HG03575 (cell line): ENCODE measurements around the gene IKZF3.

Experiments used
- ATAC-seq: cut with Tn5 transposase; IDR thresholded peaks from one replicate; pipeline ENCODE4 v1.9.1; 2021; ENCODE audit not compliant: unreplicated experiment, insufficient number of reproducible peaks, low FRiP score; ENCODE audit errors: extremely low read depth

Gene IKZF3

GRCh38 chr17:39822051-39822451 is 42.1 kb downstream of the IKZF3 start:
- ATAC-seq = no peak

DNA sequence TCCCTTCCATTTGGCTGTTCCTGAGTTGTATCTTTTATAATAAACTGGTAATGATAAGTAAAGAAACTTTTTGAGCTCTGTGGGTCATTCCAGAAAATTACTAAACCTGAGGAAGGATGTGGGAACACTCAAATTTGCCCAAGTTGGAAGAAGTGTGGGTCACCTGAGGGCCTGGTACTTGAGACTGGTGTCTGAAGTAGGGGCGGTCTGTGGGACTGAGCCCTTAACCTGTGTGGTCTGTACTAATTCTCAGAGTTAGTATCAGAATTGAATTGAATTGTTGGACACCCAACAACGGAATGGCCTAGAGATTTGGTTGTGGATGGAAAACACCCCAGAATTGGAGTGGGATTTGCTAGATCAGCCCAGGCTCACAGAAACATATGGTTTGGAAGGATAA is 43.1 kb downstream of the IKZF3 start:
- ATAC-seq = no peak

GRCh38 chr17:39820541-39820940 is 43.6 kb downstream of the IKZF3 start:
- ATAC-seq = no peak

DNA sequence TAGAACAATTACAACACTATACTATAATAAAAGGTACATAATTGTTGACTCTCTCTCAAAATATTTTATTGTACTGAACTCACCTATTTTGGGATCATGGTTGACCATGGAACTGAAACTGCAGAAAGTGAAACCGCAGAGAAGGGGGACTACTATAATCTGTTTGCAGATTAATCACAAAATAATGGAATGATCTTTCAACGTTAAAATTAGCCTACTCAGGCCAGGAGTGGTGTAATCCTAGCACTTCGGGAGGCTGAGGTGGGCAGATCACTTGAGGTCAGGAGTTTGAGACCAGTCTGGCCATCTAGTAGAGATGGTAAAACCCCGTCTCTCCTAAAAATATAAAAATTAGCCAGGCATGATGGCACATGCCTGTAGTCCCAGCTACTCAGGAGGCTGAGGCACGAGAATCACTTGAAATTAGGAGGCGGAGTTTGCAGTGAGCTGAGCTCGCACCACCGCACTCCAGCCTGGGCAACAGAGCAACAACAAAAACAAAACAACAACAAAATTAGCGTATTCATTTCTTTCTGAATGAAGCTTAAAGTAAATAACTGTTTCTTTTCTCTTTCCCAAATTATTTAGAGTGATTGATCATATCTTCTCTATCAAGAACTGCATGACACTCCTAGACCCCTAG is 45.6 kb downstream of the IKZF3 start:
- no peak for ATAC-seq

GRCh38 chr17:39816272-39816671 is 47.8 kb downstream of the IKZF3 start:
- no peak for ATAC-seq

DNA sequence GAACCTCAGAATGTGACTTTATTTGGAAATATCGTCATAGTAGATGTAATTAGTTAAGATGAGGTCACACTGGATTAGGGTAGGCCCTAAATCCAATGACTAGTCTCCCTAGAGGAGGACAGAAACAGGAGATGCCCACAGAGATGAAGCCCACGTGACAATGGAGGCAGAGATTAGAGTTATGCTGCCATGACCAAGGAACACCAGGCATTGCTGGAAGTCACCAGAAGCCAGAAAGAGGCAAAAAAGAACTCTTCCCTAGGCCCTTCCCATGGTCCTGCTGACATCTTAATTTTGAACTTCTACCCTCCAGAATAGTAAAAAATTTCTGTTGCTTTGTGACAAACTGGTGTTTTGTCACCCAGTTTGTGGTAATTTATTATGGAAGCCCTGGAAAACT is 49.6 kb downstream of the IKZF3 start:
- no peak for ATAC-seq

DNA sequence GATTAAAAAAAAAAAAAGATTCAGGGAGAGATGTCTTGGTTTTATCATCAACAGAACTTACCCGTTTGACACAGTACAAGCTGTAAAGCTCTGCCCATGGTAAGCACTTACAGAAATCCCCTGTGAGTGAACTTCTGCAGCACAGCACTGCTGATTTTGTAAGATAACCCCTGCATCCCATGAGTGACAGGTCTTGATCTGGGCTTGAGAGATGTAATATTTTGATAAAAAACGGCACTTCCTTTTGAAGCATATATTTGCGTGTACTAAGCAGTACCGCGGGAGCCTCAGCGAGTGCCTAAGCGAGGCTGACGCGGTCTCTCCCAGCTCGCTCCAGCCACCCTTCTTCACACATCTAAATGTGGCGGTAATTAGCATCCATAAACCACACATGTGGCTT is 50.5 kb downstream of the IKZF3 start:
- no peak for ATAC-seq

DNA sequence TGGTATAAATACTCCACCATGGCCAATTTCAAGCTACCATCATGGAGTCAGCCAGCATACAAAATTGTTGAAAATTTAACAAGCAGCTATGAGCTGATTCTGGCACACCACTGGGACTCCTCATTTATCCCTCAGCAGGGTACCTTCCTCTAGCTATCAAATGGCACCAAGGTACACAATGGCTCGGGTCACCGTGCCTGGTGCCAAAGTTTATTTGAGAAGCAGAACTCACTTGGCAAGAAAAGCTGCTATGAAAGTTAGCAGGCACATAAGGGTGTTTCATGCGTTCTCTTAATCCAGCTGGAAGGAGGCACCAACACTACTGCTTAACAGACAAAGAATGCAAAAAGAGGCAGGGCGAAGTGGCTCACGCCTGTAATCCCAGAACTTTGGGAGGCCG is 51.6 kb downstream of the IKZF3 start:
- no peak for ATAC-seq

- ATAC-seq = no peak
Observed at GRCh38 chr17:39810939-39811728, 53.0 kb downstream of the IKZF3 start.

GRCh38 chr17:39809221-39809620 is 54.9 kb downstream of the IKZF3 start:
- ATAC-seq = no peak

DNA sequence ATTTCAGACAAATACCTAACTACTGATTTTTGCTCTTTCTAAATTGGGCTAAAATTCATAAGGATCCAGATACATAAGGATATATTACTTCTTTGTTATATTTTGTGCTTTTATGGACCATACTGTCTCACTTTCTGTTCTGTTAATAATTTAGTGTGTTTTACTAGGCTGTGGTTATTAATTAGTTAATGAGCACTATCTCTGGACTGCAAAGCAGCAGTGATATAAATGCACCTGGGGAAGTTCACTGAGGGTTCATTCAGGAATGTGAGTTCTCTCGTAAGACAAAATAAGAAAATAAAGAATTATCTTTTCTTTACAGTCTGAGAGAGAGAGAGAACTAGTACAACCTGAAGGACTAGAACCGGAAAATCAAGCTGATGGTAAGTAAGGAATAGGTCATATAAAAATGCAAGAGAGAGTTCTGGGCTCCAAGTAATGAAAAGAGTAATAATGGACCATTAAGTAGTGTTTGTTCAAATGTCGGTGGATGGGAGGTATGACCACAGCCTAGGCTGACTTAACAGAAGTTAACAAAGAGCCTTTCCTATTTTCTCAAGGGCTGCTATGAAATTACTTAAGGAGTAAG is 55.6 kb downstream of the IKZF3 start:
- ATAC-seq = no peak

DNA sequence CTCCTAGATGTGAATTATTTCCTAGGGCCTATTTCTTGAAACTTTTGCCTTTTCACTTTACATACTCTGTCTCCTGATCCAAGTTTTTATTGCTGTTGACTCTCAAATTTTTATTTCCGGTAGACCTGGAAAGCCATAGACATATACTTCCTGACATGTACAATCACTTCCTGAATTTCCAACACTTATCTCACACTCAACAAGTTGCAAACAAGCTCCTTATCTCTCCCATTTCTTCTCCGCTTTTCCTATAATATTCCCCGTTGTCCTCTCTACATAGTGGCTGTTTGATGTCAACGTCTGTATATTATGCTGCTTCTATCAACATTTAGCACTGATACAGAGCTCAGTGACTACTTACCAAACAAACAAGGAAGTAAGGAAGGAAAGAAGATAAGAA is 59.3 kb downstream of the IKZF3 start:
- ATAC-seq = no peak

DNA sequence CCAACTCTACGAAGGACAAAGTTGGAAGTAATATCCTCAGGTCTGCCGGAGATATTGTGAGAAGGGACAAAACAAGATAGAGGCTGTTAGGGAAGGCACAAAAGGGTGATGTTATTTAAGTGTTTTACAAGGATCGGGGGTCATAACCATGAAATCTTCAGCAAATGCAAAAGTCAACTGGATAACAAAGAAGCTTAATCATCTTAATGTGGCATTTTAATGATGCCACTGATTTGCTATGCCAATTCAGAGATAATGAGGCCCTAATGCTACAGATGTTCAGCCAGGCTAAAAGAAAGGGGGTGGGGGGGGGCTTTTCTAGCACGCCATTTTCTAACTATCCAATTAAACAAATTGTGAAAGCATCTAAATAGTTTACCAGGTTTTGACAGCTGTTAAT is 63.1 kb downstream of the IKZF3 start:
- no peak for ATAC-seq

DNA sequence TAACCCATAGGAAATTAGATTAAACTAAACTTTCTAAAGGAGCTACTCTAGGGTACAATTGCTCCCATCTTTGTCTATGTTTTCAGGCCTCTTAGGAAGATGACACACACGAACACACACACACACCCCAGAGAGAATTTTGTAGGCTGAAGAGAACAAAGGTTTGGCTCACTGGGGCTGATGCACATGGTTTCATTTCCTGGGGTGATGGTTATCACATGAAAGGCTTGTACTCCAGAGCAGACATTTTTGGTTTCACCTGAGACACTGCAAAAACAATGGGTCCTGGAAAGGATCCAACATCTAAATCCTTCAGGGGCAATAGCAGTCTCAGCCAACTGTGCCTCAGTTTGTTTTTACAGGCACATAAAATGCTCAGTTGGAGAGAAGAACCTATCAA is 63.6 kb downstream of the IKZF3 start:
- no peak for ATAC-seq

DNA sequence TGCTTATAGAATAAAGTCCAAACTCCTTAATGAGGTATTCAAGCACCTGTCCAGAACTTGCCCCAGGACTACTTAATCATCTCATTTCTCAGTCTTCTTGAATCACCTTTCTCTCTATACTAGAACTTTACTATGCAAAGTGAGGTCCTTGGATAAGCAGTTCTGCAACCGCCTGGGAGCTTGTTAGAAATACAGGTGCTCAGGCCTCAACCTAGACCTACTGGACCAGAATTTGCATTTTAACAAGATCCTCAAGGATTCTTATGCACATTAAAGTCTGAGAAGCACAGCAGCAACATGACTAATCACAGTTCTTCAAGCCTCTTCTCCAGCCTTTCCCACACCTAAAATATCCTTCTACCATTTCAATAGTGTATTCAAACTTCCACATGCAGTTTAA is 64.7 kb downstream of the IKZF3 start:
- no peak for ATAC-seq

GRCh38 chr17:39794249-39794970 is 69.7 kb downstream of the IKZF3 start:
- ATAC-seq = no peak

- ATAC-seq = no peak
Observed at GRCh38 chr17:39793301-39793872, 70.7 kb downstream of the IKZF3 start.

DNA sequence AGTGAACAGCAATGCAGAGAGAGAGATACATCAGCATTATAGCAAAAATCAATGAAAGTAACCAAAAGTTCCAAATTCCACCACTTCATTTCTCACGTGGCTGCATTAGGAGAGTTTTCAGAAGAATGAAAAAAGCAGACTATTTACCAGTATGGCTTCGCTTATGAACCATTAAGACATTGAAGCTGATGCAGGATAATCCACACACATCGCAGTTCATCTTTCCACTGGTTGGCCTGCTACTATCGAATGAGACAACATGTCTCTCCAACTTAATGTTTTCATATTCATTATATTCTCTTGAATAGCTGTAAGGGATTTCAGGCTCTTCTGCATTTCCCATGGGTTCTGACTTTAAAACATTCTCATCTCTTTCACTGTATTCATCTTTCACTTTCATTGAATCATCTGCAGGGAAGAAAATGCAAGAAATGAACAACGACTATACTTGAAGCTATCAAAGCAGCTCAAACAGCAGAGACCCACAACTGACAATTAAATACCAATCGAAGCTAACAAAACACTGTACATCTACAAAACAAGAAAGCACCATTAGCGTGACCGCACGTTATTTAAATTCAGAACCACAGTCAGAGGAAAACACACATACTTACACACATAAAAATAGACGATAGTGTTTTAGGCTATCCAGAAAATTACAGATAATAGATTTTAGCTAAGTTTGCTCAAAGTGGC is 71.4 kb downstream of the IKZF3 start:
- ATAC-seq = no peak
